AG04449 (cell line): ENCODE data around the gene BCAM.
"Not testable (repeated sequence)": the region's sequence is repeated elsewhere in the genome, so short reads cannot be mapped to it uniquely, and the experiment has no call there.

ENCODE experiments used
- CTCF ChIA-PET: fragments of 350-600 bp; formaldehyde crosslinking; extraction: SDS; loops from one replicate; lab custom pipeline; 2021; ENCODE audit warnings: antibody characterized with exemption; lab: Yijun Ruan, JAX
- POLR2A ChIA-PET: fragments of 400-600, 350-600 bp; formaldehyde crosslinking; extraction: SDS; loops from one replicate; lab custom pipeline; 2020; ENCODE audit warnings: antibody characterized with exemption, inconsistent platforms; lab: Yijun Ruan, JAX
- DNase-seq: peaks from one replicate; pipeline ENCODE4 v3.0.0-alpha.2; 2010; ENCODE audit warnings: low read depth, low spot score
- H3K4me3 ChIP-seq: 2 replicates; pipeline ENCODE4 v1.5.1; 2011; ENCODE audit warnings: low read depth, mild to moderate bottlenecking, control low read depth, low read length
- TF ChIP-seq, protein P1 (sequence below): IDR thresholded peaks from one replicate; pipeline ENCODE4 v1.5.1; 2011; ENCODE audit warnings: mild to moderate bottlenecking, moderate library complexity, low read length, control low read depth, inconsistent platforms; ENCODE audit not compliant: insufficient read depth; ENCODE audit errors: missing control alignments

BCAM gene

DNA sequence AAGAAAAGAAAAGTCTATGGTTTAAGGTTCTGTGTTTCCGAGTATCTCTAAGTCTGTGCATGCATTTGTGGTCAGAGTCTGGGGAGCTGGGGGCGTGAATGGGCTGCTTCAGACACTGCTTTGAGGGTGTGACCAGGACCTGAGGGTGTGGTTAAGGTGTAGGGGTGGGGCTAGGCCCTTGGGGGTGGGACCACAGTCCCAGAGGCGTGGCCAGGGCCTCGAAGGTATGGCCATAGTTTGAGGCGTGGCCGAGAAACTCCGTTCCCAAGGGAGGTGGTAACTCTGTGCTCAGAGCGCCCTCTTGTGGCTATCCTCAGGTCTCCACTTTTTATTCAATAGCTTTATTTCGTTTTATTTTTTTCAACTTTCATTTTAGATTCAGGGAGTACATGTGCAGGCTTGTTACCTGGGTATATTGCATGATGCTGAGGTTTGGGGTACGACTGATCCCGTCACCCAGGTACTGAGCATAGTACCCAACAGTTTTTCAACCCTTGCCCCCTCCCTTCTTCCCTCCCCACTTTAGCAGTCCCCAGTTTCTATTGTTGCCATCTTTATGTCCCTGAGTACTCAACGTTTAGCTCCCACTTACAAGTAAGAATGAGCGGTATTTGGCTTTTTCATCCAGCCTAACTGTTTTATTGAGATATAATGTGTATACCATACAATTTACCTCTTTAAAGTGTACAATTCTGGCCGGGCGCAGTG lies 38.2 kb upstream of the BCAM start:
- ChIA-PET POLR2A (interaction anchor here (0.6 to 1.3 kb wide), 2 partner anchors 16 to 18 kb away, joined by 3 to 4 read pairs; no protein-coding TSS in a partner anchor), CTCF (interaction anchor here (0.7 to 15.1 kb wide), 48 partner anchors 9 to 973 kb away, joined by 3 to 694 read pairs (median 6); partner anchors contain the start of genes BCAM, NECTIN2, PVR and ZNF180)
- no peak for DNase-seq
- H3K4me3 ChIP-seq, result no peak overlapping the region
- TF ChIP-seq, protein P1, sequence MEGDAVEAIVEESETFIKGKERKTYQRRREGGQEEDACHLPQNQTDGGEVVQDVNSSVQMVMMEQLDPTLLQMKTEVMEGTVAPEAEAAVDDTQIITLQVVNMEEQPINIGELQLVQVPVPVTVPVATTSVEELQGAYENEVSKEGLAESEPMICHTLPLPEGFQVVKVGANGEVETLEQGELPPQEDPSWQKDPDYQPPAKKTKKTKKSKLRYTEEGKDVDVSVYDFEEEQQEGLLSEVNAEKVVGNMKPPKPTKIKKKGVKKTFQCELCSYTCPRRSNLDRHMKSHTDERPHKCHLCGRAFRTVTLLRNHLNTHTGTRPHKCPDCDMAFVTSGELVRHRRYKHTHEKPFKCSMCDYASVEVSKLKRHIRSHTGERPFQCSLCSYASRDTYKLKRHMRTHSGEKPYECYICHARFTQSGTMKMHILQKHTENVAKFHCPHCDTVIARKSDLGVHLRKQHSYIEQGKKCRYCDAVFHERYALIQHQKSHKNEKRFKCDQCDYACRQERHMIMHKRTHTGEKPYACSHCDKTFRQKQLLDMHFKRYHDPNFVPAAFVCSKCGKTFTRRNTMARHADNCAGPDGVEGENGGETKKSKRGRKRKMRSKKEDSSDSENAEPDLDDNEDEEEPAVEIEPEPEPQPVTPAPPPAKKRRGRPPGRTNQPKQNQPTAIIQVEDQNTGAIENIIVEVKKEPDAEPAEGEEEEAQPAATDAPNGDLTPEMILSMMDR, result peak; percentile 67

GRCh38 chr19:44772144-44772543 lies 36.8 kb upstream of the BCAM start:
- POLR2A ChIA-PET, H3K4me3 ChIP-seq, DNase-seq: not testable (repeated sequence)
- CTCF ChIA-PET, result interaction anchor here (1.1 to 15.1 kb wide), 19 partner anchors 8 to 231 kb away, joined by 3 to 694 read pairs (median 20); partner anchors contain the start of genes BCAM and NECTIN2

DNA sequence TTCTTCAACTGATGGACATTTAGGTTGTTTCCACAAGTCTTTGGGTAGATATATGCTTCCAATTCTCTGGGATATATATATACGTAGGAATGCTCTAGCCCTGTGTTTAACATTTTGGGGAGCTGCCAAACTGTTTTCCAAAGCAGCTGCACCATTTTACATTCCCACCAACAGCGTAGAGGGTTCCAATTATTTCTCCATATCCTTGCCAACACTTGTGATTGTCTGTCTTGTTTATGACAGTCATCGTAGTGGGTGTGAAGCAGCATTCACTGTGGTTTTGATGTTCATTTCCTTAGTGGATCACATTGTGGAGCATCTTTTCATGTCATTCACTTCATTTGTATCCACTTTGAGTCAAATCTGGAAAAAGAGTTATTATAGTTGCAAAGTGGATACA lies 35.9 kb upstream of the BCAM start:
- H3K4me3 ChIP-seq, result no peak overlapping the region
- CTCF ChIA-PET, result interaction anchor here (0.7 to 15.1 kb wide), 15 partner anchors 9 to 195 kb away, joined by 3 to 694 read pairs (median 20); partner anchors contain the start of gene BCAM
- TF ChIP-seq, protein P1, result no peak
- DNase-seq, result no peak
- POLR2A ChIA-PET, result interaction anchor here (0.7 to 0.9 kb wide), 2 partner anchors 19 to 71 kb away, joined by 3 read pairs; no protein-coding TSS in a partner anchor

- no peak overlapping the region for H3K4me3 ChIP-seq
- DNase-seq, result no peak
- TF ChIP-seq, protein P1, result no peak
- CTCF ChIA-PET, result interaction anchor here (0.7 to 15.1 kb wide), 7 partner anchors 9 to 188 kb away, joined by 3 to 694 read pairs (median 4); partner anchors contain the start of gene NECTIN2
- POLR2A ChIA-PET, result no interaction called here
These were observed 33.1 kb upstream of the BCAM start for GRCh38 chr19:44775676-44776240.

- ChIA-PET POLR2A (no interaction called here), CTCF (interaction anchor here (0.7 to 15.1 kb wide), 8 partner anchors 8 to 87 kb away, joined by 3 to 694 read pairs (median 59); partner anchors contain the start of gene NECTIN2)
- no peak for DNase-seq
- no peak overlapping the region for H3K4me3 ChIP-seq
- TF ChIP-seq, protein P1, result no peak
These were observed 32.4 kb upstream of the BCAM start for GRCh38 chr19:44776402-44777096.

- H3K4me3 ChIP-seq, result no peak within 1 kb of the TSS
- ChIA-PET POLR2A (no interaction called here), CTCF (interaction anchor here (8.5 kb wide), 1 partner anchor 55 kb away, joined by 136 read pairs; no protein-coding TSS in a partner anchor)
- TF ChIP-seq, protein P1, result no peak
- no peak for DNase-seq
These were observed 31.1 kb upstream of the BCAM start, which contains the start of gene CBLC for GRCh38 chr19:44777715-44778347. Gene CBLC (plus strand): TSS chr19:44777890. CDS start chr19:44777932, 42 bp downstream.
